SIG-M5 treated with dmso at 0.1 percent for 504 hours (cell line): ENCODE measurements around the gene GTF3C1.

ENCODE experiments used
- DNase-seq: peaks from one replicate; lab custom pipeline; 2025; ENCODE audit not compliant: unreplicated experiment; lab: John Stamatoyannopoulos, UW

Gene GTF3C1

GRCh38 chr16:27564224-27564623, 14.5 kb upstream of the GTF3C1 start:
- no peak for DNase-seq

- DNase-seq = no peak
Observed at GRCh38 chr16:27561216-27561615, 11.5 kb upstream of the GTF3C1 start.

- no peak for DNase-seq
Observed at GRCh38 chr16:27558932-27559331, 9.2 kb upstream of the GTF3C1 start.

- no peak for DNase-seq
Observed at GRCh38 chr16:27558434-27558833, 8.7 kb upstream of the GTF3C1 start.

GRCh38 chr16:27556471-27556870, 6.8 kb upstream of the GTF3C1 start:
- DNase-seq = no peak

DNA sequence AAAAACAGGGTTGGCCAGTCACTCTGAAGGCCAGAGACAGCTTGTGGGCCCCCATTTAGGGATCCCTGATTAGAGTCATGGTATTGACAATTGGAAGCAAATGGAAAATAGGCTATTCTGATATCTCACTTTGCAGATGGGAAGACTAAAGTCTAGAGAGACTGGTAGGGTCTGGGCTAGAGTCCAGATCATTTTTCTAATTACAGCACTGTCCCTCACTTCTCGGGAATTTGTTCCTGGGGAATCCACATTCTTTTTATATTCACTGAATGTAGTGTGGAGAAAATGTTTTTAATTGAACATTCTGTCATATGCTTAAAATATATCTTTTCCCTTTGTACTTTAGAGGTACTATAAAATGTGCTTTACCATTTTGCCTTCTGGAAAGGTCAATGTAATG, 1.3 kb upstream of the GTF3C1 start:
- no peak for DNase-seq

DNA sequence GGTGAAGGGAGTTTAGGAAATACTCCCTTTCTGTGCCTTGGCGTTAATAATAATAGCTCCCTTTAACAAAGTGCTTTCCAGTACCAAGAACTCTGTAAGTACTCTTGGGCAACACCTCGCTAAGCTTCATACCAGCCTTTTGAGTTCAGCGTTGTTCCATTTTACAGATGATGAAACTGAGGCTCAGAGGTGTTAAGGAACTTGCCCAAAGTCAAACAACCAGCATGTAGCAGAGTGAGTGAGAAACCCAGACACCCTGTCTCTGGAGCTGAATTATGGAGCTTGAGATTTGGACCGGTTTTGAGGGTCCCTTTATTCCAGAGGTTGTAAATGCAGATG, 838 bp upstream of the GTF3C1 start:
- no peak for DNase-seq

DNA sequence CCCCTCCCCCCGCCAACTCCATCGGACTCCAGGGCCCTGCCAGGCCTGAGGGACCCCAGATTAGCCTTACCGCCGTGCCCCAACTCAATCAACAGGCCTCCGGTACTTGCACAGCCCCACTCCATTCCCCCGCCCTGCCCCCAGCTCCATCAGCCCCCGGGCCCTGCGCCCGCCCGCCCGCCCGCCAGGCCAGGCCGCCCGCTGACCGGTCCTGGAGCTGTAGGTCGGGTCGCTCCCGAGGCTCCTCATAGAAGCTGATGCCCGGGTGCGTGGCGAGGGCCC, 308 bp downstream of the GTF3C1 start:
- no peak for DNase-seq

GRCh38 chr16:27547851-27548250, 1.9 kb downstream of the GTF3C1 start:
- no peak for DNase-seq

DNA sequence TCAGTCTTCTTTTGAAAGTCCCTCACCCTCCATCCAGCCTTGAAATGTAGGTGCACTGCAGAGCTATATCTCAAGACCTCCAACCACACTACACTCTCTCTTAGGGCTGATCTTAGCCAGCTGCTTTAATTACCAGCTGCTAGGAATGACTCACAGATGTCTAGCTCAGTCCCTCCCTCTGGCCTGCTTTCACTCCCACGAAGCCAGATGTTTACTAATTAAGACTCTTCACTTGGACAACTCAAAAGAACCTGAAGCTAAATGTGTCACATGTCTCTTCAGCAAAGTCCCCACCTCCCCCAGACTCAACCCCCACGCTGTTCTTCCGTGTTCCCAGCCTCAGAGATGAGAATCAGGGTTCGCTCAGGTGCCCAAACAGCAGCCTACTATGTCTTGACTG, 2.6 kb downstream of the GTF3C1 start:
- DNase-seq = no peak

DNA sequence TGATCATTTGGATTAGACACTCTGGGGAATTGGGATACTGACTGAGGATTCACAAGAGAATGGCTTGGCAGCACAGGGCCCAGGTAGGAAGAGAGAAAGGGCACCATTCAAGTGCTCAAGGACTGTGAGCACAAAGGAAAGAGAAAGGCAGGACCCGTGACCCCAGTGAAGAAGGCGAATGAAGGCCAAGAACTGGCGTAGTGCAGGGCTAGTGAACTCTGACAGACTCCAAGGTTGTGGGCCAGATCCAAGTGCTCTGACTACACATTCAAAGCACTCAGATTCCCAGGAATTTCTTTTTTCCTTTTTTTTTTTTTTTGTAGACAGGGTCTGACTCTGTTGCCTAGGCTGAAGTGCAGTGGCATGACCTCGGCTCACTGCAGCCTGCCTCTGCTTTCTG, 5.0 kb downstream of the GTF3C1 start:
- no peak for DNase-seq

DNA sequence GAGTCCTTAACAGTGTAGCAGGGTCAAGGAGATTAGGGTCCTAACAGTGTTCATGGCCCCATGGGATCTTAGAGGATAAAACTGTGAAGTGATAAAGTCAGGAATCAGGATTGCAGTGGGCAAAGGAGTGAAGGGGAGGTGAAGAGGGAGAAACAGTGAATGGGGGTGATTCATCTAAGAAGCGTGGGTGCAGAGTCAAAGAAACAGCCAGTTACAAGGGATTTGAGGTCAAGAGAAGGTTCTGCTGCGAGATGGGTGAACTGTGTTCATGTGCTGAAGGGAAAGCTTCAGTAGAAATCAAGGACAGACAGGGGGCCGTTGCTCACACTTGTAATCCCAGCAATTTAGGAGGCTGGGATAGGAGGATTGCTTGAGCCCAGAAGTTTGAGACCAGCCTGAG, 5.9 kb downstream of the GTF3C1 start:
- no peak for DNase-seq

DNA sequence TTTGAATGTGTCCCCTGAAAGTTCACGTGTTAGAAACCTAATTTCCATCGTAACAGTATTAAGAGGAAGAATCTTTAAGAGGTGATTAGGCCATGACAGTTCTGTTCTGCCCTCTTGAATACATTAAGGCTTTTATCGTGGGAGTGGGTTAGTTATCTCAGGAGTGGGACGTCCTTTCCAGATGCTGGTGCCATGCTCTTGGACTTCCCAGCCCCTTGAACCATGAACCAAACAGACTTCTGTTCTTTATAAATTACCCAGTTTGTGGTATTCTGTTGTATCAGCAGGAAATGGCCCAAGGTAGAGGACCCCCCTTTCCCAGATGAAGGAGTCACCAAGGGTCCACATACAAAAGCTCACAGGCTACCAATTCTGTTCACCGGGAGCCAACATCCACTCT, 10.1 kb downstream of the GTF3C1 start:
- no peak for DNase-seq

GRCh38 chr16:27539120-27539519, 10.6 kb downstream of the GTF3C1 start:
- no peak for DNase-seq

- DNase-seq = no peak
Observed at GRCh38 chr16:27538528-27538927, 11.2 kb downstream of the GTF3C1 start.

- DNase-seq = no peak
Observed at GRCh38 chr16:27534256-27534655, 15.5 kb downstream of the GTF3C1 start.

DNA sequence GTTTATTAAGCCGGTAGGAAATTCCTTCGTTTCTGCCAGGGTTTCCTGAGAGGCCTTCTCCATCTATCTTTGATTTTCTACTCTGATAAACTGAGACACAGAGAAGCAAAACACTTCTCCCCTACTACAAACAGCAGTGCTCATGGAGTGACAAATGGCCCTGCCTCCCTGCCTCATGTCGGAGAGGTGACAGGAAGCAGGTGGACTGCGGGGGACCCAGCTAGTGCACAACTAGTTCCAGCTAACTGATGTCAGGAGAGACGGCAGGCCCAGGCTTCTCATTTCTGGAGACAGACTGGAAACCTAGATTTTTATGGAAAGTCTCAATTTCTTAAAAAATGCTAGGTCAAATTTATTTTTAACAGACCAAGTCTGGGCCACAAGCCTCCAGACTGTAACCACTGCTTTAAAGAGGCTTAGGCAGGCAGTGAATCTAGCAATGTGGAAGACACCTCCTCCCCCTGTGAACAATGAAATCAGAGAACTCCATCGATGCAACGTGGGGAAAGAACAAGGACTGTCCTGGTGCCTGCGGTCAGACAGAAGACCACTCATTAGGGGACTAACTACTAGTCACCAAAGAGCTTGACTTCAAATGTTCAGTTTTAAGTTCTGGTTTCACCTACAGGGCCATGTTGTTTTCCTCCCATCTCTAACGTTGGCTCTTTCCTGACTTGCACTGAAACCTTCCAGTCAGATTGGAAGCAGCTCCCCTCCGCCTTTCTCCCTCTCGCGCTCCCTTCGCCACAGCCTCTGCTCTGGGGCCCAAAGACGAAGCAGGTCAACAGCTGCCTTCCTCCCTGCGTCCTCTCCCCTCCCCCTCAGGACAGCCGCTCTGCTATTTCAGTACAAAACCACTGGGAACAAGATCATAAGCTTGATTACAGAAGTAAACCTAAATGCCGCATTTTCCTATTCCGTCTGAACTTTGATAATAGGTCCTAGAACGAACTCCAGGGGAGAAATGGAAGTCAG, 17.6 kb downstream of the GTF3C1 start:
- no peak for DNase-seq

- no peak for DNase-seq
Observed at GRCh38 chr16:27531186-27531585, 18.5 kb downstream of the GTF3C1 start.

DNA sequence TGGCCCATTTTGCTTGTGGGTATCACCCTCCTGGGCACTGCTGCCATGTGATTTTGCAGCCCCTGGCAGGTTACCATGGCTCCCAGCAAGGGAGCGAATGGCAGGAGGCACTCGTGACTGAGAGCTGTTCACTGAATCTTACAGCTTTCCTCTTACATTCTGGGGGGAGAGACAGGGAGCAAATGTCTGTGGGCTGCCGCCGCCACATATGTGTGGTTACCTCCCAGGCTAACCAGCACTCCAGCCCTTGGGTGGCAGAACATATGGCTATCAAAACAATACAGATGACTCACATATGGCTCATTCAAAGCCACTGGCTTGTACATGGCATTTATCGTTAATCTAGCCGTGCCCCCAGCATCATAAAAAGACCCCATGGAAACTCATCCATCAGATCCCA, 19.8 kb downstream of the GTF3C1 start:
- no peak for DNase-seq

GRCh38 chr16:27528294-27528693, 21.4 kb downstream of the GTF3C1 start:
- no peak for DNase-seq

DNA sequence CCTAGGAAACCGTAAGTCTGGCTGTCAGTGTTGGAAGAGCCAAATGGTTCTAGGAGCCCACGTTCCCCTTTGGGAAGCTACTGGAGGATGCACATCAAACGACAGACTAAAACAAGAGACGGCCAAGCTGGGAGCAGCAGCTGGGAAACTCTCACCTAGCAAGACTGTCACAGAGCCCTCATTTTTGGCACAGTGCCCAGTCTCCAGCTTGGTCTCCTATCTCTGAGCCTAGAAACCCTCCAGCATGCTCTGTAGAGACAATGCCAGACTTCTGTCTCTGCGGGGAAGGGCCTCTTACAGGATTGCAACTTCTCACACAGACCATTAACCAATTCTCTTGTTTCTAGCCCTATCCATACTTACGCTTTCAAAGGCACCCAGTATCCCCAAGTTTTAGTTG, 23.5 kb downstream of the GTF3C1 start:
- no peak for DNase-seq

DNA sequence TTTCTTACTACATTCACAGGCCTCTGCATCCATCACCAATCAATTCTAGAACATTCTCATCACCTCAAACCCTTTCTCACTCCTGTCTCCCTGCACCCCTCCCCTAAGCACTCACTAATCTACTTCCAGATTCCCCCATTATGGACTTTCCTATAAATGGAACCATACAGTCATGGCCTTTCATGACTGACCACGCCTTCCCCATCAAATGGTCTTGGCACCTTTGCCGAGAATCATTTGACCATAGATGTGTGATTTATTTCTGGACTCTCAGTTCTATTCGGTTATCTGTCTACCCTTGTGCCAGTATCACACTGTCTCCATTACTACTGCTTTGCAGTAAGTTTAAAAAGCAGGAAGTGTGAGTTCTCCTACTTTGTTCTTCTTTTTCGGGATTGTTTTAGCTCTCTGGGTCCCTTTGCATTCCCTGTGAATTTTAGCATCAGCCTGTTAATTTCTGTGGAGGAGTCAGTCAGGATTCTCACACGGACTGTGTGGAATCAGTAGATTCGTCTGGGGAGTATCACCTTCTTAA, 27.5 kb downstream of the GTF3C1 start:
- DNase-seq = no peak
